GM18498 (cell line): ENCODE measurements around the gene TLK2.
A peak's percentile ranks its signal among the peaks of the same experiment; 100 is the strongest.
"Not testable (repeated sequence)": the region's sequence is repeated elsewhere in the genome, so short reads cannot be mapped to it uniquely, and the experiment has no call there.

Experiments
- ATAC-seq: cut with Tn5 transposase; IDR thresholded peaks from one replicate; pipeline ENCODE4 v1.9.1; 2021; ENCODE audit warnings: mild to moderate bottlenecking, moderate library complexity; ENCODE audit not compliant: unreplicated experiment

Gene TLK2

GRCh38 chr17:62479639-62480258 lies 1.1 kb downstream of the TLK2 start:
- not testable (repeated sequence) for ATAC-seq

- ATAC-seq = not testable (repeated sequence)
These were observed 3.9 kb downstream of the TLK2 start for GRCh38 chr17:62482553-62482952.

GRCh38 chr17:62490990-62491389 lies 12.4 kb downstream of the TLK2 start:
- ATAC-seq = not testable (repeated sequence)

- ATAC-seq = not testable (repeated sequence)
These were observed 14.5 kb downstream of the TLK2 start for GRCh38 chr17:62493049-62493655.

GRCh38 chr17:62494073-62494472 lies 15.4 kb downstream of the TLK2 start:
- not testable (repeated sequence) for ATAC-seq

GRCh38 chr17:62496344-62496743 lies 17.7 kb downstream of the TLK2 start:
- not testable (repeated sequence) for ATAC-seq

- ATAC-seq = not testable (repeated sequence)
These were observed 20.2 kb downstream of the TLK2 start for GRCh38 chr17:62498796-62499195.

GRCh38 chr17:62500463-62500862 lies 21.8 kb downstream of the TLK2 start:
- ATAC-seq = not testable (repeated sequence)

- not testable (repeated sequence) for ATAC-seq
These were observed 26.2 kb downstream of the TLK2 start for GRCh38 chr17:62504857-62505256.

- peak; percentile 62 for ATAC-seq
These were observed 28.7 kb downstream of the TLK2 start for GRCh38 chr17:62507191-62507836.

GRCh38 chr17:62510247-62510819 lies 31.7 kb downstream of the TLK2 start:
- ATAC-seq = not testable (repeated sequence)

- not testable (repeated sequence) for ATAC-seq
These were observed 32.4 kb downstream of the TLK2 start for GRCh38 chr17:62511014-62511413.

- ATAC-seq = not testable (repeated sequence)
These were observed 37.8 kb downstream of the TLK2 start for GRCh38 chr17:62516376-62516775.

GRCh38 chr17:62521295-62521694 lies 42.7 kb downstream of the TLK2 start:
- not testable (repeated sequence) for ATAC-seq

GRCh38 chr17:62524077-62524476 lies 45.5 kb downstream of the TLK2 start:
- not testable (repeated sequence) for ATAC-seq

GRCh38 chr17:62525317-62525716 lies 46.7 kb downstream of the TLK2 start:
- ATAC-seq = not testable (repeated sequence)

- not testable (repeated sequence) for ATAC-seq
These were observed 52.3 kb downstream of the TLK2 start for GRCh38 chr17:62530936-62531335.

- ATAC-seq = not testable (repeated sequence)
These were observed 57.9 kb downstream of the TLK2 start for GRCh38 chr17:62536557-62536956.

GRCh38 chr17:62541073-62541472 lies 62.4 kb downstream of the TLK2 start:
- not testable (repeated sequence) for ATAC-seq

GRCh38 chr17:62543278-62543775 lies 64.7 kb downstream of the TLK2 start:
- ATAC-seq = not testable (repeated sequence)

- ATAC-seq = not testable (repeated sequence)
These were observed 67.4 kb downstream of the TLK2 start for GRCh38 chr17:62546066-62546465.
